ENCODE data around the gene TNNI2. TPM values are rescaled to one million over a fixed set of nuclear protein-coding genes. Genes with fewer than 3 reads are reported as not detected.

TNNI2 gene
- total RNA-seq, 1 experiment from 2014 or later = 0.46 TPM

DNA sequence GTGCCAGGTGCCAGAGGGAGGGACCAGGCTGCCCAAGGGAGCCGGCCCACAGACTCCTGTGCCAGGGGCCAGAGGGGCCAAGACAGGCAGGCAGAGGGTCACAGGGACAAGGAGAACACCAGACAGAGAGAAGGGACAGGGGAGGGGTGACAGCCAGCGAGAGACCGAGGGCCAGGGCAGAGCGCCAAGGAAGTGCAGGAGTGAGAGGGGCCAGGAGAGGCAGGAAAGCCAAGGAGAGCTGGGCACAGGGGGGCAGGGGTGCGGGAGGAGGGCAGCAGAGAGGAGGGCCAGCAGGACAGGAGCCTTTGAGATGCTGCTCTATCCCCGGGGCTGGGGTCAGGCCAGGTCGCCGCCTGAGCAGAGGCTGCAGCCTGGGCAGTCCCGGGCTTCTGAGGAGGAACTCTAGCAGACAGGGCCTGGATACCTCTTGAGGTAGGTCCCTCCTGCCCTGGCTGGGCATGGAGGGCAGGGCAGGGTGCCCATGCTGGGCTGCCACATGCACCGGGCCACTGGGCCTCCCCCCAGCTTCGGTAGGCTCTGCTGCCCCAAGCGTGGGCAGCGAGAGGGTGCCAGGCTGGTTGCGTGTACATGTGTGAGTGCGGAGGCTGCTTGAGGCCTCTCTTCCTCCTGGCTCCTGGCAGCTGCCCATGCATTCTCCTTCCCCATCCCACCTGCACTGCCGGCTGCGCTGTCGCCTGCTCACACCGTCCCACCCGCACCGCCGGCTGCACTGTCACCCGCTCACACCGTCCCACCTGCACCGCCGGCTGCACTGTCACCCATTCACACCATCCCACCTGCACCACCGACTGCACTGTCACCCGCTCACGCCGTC, 26.3 kb downstream of the TNNI2 start:
- H3K27me3 ChIP-seq (ENCODE audit: control insufficient read depth, insufficient read depth, low read length) = no peaks in the 10 kb centered on the region; the same call in 1 of the 2 replicates
- no peak for DNase-seq (ENCODE audit: low read depth, low spot score)
- CTCF ChIA-PET = no interaction called here

DNA sequence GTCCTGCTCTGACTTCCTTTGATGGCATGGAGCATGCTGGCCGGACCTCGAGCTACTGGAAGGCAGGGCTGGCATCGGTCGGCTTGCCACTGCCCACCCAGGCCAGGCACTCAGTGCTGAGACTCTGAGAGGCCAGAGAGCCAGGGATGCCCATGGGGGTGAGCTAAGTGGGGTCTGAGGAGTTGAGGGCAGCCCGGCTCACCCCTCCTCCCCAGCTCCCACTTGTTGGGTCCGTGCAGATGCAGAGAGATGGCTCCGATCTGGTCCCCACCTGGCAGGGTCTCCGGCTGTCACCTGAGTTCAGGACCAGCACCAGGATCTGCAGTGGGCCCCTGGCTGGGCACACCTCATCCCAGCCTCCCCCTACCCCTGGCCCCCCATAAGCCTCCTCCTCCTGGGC, 27.4 kb downstream of the TNNI2 start:
- no peak overlapping the region for H3K27ac ChIP-seq (ENCODE audit: low read length)
- CTCF ChIA-PET = interaction anchor here (0.7 to 0.9 kb wide), 2 partner anchors 31 to 605 kb away, joined by 3 to 11 read pairs; partner anchors contain the start of gene SYT8
- TF ChIP-seq TCF7L2 (IDR thresholded peaks at IDR 0.05; ENCODE audit: low read depth, low read length) (no peak), SIN3A (IDR thresholded peaks at IDR 0.05; ENCODE audit: borderline replicate concordance, insufficient read depth, low read depth, low read length) (no peak)
- H3K9me3 ChIP-seq (ENCODE audit: control insufficient read depth, insufficient read depth, low read depth, low read length) = no peaks in the 10 kb centered on the region
- DNase-seq (ENCODE audit: low read depth, low spot score) (no peak), ATAC-seq (no peak)
- peaks cover 22% of the 10 kb centered on the region for H3K4me1 ChIP-seq (ENCODE audit: control insufficient read depth, insufficient read depth, low read length)
- intact Hi-C loops (cut with micrococcal nuclease; ENCODE audit: unreplicated experiment) (no loop called here), in situ Hi-C loops (cut with HindIII; ENCODE audit: low pct_unique_long_range_greater_than_20kb, low sequenced_read_pairs) (no loop called here)
- POLR2A ChIA-PET = no interaction called here
- no peaks in the 10 kb centered on the region for H3K27me3 ChIP-seq (ENCODE audit: control insufficient read depth, insufficient read depth, low read length)
- H3K36me3 ChIP-seq (ENCODE audit: control insufficient read depth, insufficient read depth, low read length) = no peaks in the 10 kb centered on the region
- BruUV-seq (replicated peaks) = no TSS peak
- no peak overlapping the region for H3K4me3 ChIP-seq (ENCODE audit: low read depth in 2 of 2, low read length in 2 of 2)

More for the DNA sequence above, 26.3 kb downstream of the TNNI2 start:
- H3K36me3 ChIP-seq (ENCODE audit: control insufficient read depth, insufficient read depth, low read length) = no peaks in the 10 kb centered on the region
- TF ChIP-seq, protein P1, sequence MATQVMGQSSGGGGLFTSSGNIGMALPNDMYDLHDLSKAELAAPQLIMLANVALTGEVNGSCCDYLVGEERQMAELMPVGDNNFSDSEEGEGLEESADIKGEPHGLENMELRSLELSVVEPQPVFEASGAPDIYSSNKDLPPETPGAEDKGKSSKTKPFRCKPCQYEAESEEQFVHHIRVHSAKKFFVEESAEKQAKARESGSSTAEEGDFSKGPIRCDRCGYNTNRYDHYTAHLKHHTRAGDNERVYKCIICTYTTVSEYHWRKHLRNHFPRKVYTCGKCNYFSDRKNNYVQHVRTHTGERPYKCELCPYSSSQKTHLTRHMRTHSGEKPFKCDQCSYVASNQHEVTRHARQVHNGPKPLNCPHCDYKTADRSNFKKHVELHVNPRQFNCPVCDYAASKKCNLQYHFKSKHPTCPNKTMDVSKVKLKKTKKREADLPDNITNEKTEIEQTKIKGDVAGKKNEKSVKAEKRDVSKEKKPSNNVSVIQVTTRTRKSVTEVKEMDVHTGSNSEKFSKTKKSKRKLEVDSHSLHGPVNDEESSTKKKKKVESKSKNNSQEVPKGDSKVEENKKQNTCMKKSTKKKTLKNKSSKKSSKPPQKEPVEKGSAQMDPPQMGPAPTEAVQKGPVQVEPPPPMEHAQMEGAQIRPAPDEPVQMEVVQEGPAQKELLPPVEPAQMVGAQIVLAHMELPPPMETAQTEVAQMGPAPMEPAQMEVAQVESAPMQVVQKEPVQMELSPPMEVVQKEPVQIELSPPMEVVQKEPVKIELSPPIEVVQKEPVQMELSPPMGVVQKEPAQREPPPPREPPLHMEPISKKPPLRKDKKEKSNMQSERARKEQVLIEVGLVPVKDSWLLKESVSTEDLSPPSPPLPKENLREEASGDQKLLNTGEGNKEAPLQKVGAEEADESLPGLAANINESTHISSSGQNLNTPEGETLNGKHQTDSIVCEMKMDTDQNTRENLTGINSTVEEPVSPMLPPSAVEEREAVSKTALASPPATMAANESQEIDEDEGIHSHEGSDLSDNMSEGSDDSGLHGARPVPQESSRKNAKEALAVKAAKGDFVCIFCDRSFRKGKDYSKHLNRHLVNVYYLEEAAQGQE (IDR thresholded peaks at IDR 0.05; ENCODE audit: insufficient read depth in 1 of 2, low read depth in 2 of 2, low read length in 1 of 2) = no peak
- TF ChIP-seq, protein P2, sequence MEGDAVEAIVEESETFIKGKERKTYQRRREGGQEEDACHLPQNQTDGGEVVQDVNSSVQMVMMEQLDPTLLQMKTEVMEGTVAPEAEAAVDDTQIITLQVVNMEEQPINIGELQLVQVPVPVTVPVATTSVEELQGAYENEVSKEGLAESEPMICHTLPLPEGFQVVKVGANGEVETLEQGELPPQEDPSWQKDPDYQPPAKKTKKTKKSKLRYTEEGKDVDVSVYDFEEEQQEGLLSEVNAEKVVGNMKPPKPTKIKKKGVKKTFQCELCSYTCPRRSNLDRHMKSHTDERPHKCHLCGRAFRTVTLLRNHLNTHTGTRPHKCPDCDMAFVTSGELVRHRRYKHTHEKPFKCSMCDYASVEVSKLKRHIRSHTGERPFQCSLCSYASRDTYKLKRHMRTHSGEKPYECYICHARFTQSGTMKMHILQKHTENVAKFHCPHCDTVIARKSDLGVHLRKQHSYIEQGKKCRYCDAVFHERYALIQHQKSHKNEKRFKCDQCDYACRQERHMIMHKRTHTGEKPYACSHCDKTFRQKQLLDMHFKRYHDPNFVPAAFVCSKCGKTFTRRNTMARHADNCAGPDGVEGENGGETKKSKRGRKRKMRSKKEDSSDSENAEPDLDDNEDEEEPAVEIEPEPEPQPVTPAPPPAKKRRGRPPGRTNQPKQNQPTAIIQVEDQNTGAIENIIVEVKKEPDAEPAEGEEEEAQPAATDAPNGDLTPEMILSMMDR (IDR thresholded peaks at IDR 0.05) = no peak
- TF ChIP-seq POLR2AphosphoS5 (IDR thresholded peaks at IDR 0.05; ENCODE audit: low read depth, low read length) = no peak
- TF ChIP-seq SIN3A (IDR thresholded peaks at IDR 0.05; ENCODE audit: borderline replicate concordance, insufficient read depth, low read depth, low read length) = no peak
- no peak for TF ChIP-seq TCF7L2 (IDR thresholded peaks at IDR 0.05; ENCODE audit: low read depth, low read length)
- peak; percentile 37 for ATAC-seq
- H3K27ac ChIP-seq (ENCODE audit: low read length) = no peak overlapping the region
- in situ Hi-C loops (cut with HindIII; ENCODE audit: low pct_unique_long_range_greater_than_20kb, low sequenced_read_pairs) (no loop called here), intact Hi-C loops (cut with micrococcal nuclease; ENCODE audit: unreplicated experiment) (no loop called here)
- no peak overlapping the region for H3K4me3 ChIP-seq (ENCODE audit: low read depth in 2 of 2, low read length in 2 of 2)
- no TSS peak for BruUV-seq (replicated peaks)
- peaks cover 22% of the 10 kb centered on the region for H3K4me1 ChIP-seq (ENCODE audit: control insufficient read depth, insufficient read depth, low read length)
- POLR2A ChIA-PET = no interaction called here
- H3K9me3 ChIP-seq (ENCODE audit: control insufficient read depth, insufficient read depth, low read depth, low read length) = no peaks in the 10 kb centered on the region

DNA sequence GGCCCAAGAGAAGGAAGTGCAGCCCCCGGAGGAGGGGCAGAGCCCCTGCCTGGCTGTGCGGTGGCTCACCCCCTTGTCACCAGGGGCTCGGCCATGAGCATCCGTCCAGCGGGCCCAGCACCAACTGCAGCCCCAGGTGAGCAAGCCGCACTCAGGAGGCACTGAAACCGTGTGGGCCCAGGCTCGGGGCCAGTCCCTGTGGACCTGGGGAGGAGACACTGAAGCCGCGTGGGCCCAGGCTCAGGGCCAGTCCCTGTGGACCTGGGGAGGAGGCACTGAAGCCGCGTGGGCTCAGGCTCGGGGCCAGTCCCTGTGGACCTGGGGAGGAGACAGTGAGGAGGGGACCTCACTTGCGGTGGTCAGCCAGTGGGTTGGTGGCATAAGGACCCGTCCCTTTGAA, 28.0 kb downstream of the TNNI2 start:
- Histone ChIP-seq H3K27me3 (ENCODE audit: control insufficient read depth, insufficient read depth, low read length) (no peaks in the 10 kb centered on the region), H3K9me3 (ENCODE audit: control insufficient read depth, insufficient read depth, low read depth, low read length) (no peaks in the 10 kb centered on the region), H3K36me3 (ENCODE audit: control insufficient read depth, insufficient read depth, low read length) (no peaks in the 10 kb centered on the region), H3K4me3 (ENCODE audit: low read depth in 2 of 2, low read length in 2 of 2) (no peak overlapping the region), H3K4me1 (ENCODE audit: control insufficient read depth, insufficient read depth, low read length) (peaks cover 22% of the 10 kb centered on the region), H3K27ac (ENCODE audit: low read length) (no peak overlapping the region)
- intact Hi-C loops (cut with micrococcal nuclease; ENCODE audit: unreplicated experiment) (no loop called here), in situ Hi-C loops (cut with HindIII; ENCODE audit: low pct_unique_long_range_greater_than_20kb, low sequenced_read_pairs) (no loop called here)
- ATAC-seq = no peak
- ChIA-PET POLR2A (no interaction called here), CTCF (interaction anchor here (0.7 kb wide), 1 partner anchor 606 kb away, joined by 11 read pairs; no protein-coding TSS in a partner anchor)
- DNase-seq (ENCODE audit: low read depth, low spot score) = no peak
- no TSS peak for BruUV-seq (replicated peaks)
- TF ChIP-seq, protein P1 (IDR thresholded peaks at IDR 0.05; ENCODE audit: insufficient read depth in 1 of 2, low read depth in 2 of 2, low read length in 1 of 2) = no peak
- TF ChIP-seq, protein P2 (IDR thresholded peaks at IDR 0.05) = no peak
- no peak for TF ChIP-seq POLR2AphosphoS5 (IDR thresholded peaks at IDR 0.05; ENCODE audit: low read depth, low read length)
- no peak for TF ChIP-seq SIN3A (IDR thresholded peaks at IDR 0.05; ENCODE audit: borderline replicate concordance, insufficient read depth, low read depth, low read length)
- TF ChIP-seq TCF7L2 (IDR thresholded peaks at IDR 0.05; ENCODE audit: low read depth, low read length) = no peak
